Memory B cell (primary cell): ENCODE data around the gene RNU6-9.

Source experiments
- ATAC-seq: fragments of 150-1000 bp; cut with Tn5 transposase; 2 replicates; pipeline ENCODE4 v1.10.0; 2021; ENCODE audit warnings: low read depth, mild to moderate bottlenecking, moderate library complexity
- DNase-seq, 2 donors: peaks; one replicate each; pipeline ENCODE4 v3.0.0; 2022; ENCODE audit warnings: low spot score in 2 of 2
- H3K27ac Mint-ChIP-seq: one replicate; pipeline ENCODE4 v1.8.0; 2022; ENCODE audit warnings: mild to moderate bottlenecking, moderate library complexity, mixed read lengths
- H3K27me3 Mint-ChIP-seq: one replicate; pipeline ENCODE4 v1.8.0; 2022; ENCODE audit warnings: mixed read lengths
- H3K36me3 Mint-ChIP-seq: one replicate; pipeline ENCODE4 v1.8.0; 2022; ENCODE audit warnings: mild to moderate bottlenecking, mixed read lengths
- H3K4me1 Mint-ChIP-seq: one replicate; pipeline ENCODE4 v1.8.0; 2022; ENCODE audit warnings: mixed read lengths
- H3K4me3 Mint-ChIP-seq: one replicate; pipeline ENCODE4 v1.8.0; 2022; ENCODE audit warnings: mild to moderate bottlenecking, moderate library complexity, mixed read lengths
- H3K9me3 Mint-ChIP-seq: one replicate; pipeline ENCODE4 v1.8.0; 2022; ENCODE audit warnings: mixed read lengths

RNU6-9 gene

DNA sequence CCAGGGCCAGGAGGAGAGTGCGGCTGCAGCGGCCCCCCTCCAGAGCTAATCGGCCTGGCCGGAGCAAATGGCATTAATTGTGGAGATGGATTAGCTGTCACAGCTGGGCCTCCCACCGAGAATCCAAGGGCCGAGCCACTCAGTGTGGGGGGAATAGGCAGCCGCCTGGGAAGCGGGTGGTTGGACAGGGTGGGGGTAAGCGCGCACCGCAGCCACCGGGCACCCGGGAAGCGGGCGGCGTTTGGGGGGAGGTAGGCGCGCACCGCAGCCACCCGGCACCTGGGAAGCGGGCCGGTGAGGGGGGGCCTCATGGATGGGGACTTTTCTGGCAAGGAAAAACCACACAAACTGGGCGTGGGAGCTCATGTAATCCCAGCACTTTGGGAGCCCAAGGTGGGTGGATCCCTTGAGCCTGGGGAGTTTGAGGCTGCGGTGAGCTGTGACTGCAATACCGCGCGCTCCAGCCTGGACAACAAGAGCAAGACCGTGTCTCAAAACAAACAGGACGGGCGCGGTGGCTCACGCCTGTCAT lies 10.0 kb downstream of the RNU6-9 start:
- ATAC-seq: no peak
- Mint-ChIP-seq H3K27me3 (no peaks in the 10 kb centered on the region), H3K4me3 (no peak overlapping the region), H3K36me3 (peaks cover 16% of the 10 kb centered on the region), H3K4me1 (peaks cover 19% of the 10 kb centered on the region), H3K9me3 (no peaks in the 10 kb centered on the region), H3K27ac (no peak overlapping the region)
- DNase-seq: no peak

DNA sequence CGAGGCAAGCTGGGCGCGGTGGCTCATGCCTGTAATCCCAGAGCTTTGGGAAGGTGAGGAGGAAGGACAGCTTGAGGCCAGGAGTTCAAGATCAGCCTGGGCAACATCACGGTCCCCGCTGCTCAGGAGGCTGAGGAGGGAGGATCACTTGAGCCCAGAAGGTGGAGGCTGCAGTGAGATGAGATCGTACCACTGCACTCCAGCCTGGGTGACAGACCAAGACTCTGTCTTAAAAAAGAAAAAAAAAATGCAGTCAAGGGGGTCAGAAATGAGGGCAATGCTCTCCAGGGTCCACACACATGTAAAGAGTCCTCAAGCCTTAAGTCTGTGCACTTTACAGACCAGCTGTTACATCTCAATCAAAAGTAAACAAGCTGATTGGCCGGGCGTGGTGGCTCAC lies 11.3 kb downstream of the RNU6-9 start:
- DNase-seq (no peak), ATAC-seq (no peak)
- Mint-ChIP-seq H3K9me3 (no peaks in the 10 kb centered on the region), H3K4me1 (peaks cover 21% of the 10 kb centered on the region), H3K36me3 (peaks cover 15% of the 10 kb centered on the region), H3K4me3 (no peak overlapping the region), H3K27me3 (no peaks in the 10 kb centered on the region), H3K27ac (peak overlapping the region; percentile 100)

DNA sequence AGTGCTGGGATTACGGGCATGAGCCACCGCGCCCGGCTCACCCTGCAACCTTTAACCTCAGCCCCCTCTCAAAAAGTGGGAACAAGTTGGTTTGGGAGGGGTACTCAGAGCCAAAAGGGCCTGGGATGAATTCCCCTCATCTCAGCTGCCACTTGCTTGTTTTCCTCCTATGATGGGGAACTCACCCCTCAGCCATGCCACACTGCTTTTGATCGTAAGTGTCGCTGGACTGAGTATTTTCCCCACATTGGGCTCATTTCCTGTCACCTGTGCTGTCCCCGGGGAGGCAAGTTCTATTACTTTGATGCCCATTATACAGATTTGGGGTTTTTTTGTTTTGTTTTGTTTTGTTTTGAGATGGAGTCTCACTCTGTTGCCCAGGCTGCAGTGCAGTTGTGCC lies 13.2 kb downstream of the RNU6-9 start:
- no peaks in the 10 kb centered on the region for H3K27me3 Mint-ChIP-seq
- peak in 1 of 2 donors; percentile 52 for DNase-seq
- peak overlapping the region; percentile 100 for H3K27ac Mint-ChIP-seq
- peak overlapping the region; percentile 82 for H3K4me3 Mint-ChIP-seq
- peak; percentile 21 for ATAC-seq
- no peaks in the 10 kb centered on the region for H3K9me3 Mint-ChIP-seq
- peaks cover 15% of the 10 kb centered on the region for H3K36me3 Mint-ChIP-seq
- H3K4me1 Mint-ChIP-seq: peaks cover 19% of the 10 kb centered on the region

DNA sequence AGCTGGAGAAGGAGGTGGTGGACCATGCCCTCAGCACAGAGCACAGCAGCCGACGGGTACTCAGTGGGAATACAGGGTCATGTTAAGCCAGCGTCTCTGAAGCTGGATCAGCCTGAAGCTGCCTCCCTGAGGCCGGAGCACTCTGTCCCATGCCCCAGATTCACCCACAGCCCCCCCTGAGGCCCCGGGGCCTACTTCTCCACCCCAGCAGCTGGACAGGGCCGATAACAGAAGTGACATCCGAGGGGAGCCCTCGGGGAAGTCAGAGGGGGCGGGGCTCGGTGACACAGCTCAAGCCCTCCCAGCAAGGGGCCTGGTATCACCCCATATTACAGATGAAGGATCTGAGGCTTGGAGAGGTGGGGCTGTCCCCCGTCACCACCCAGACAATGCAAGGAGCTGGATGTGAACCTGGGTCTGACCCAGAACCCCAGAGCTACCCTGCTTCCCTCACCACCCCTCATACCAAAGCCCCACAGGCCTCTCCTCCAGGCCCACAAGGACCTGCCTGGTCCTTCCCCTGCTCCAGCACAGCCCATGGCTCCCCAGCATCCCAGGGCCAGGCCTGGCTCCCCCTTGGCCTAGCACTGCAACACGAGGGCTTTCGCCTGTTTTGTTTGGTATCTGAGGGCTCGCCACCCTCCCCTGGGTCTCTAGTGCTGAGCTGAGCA lies 14.0 kb downstream of the RNU6-9 start:
- Mint-ChIP-seq H3K27me3 (no peaks in the 10 kb centered on the region), H3K4me3 (peak overlapping the region; percentile 82), H3K36me3 (peaks cover 15% of the 10 kb centered on the region), H3K4me1 (peaks cover 19% of the 10 kb centered on the region), H3K27ac (peak overlapping the region; percentile 100), H3K9me3 (no peaks in the 10 kb centered on the region)
- ATAC-seq: peak; percentile 42
- DNase-seq: peak; percentile 69 to 74

DNA sequence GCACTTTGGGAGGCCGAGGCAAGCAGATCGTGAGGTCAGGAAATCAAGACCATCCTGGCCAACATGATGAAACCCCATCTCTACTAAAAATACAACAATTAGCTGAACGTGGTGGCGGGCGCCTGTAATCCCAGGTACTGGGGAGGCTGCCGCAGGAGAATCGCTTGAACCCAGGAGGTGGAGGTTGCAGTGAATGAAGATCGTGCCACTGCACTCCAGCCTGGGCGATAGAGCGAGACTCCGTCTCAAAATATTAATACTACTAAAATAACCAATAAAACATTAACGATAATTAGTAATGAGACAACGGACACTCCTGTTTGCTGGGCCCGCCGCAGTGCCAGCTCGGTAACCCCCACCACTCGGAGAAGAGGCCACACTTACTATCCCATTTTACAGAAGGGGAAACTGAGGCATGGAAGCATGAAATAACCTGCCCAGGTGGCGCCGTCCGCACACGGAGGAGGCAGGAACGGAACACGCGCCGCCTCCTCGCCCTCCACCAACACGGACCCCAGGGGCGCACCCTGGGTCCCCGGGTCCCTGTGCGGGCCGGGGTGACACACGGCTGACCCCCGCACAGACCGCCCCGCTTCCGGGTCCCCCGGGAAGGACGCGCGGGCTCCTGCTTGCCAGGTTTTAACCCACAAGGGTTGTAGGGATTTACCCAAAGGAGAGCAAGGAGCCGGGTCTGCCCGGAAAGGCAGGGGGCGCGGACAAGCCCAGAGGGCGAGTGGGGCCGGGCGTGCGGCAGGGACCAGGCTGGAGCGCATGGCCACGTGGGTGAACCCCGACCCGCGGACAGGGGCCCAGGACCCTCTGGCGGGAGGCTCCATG lies 18.1 kb downstream of the RNU6-9 start:
- peaks cover 9% of the 10 kb centered on the region for H3K36me3 Mint-ChIP-seq
- no peaks in the 10 kb centered on the region for H3K27me3 Mint-ChIP-seq
- DNase-seq (peak in 1 of 2 donors; percentile 49), ATAC-seq (no peak)
- peak overlapping the region; percentile 94 for H3K27ac Mint-ChIP-seq
- H3K4me1 Mint-ChIP-seq: peaks cover 24% of the 10 kb centered on the region
- peak overlapping the region; percentile 70 for H3K4me3 Mint-ChIP-seq
- no peaks in the 10 kb centered on the region for H3K9me3 Mint-ChIP-seq

DNA sequence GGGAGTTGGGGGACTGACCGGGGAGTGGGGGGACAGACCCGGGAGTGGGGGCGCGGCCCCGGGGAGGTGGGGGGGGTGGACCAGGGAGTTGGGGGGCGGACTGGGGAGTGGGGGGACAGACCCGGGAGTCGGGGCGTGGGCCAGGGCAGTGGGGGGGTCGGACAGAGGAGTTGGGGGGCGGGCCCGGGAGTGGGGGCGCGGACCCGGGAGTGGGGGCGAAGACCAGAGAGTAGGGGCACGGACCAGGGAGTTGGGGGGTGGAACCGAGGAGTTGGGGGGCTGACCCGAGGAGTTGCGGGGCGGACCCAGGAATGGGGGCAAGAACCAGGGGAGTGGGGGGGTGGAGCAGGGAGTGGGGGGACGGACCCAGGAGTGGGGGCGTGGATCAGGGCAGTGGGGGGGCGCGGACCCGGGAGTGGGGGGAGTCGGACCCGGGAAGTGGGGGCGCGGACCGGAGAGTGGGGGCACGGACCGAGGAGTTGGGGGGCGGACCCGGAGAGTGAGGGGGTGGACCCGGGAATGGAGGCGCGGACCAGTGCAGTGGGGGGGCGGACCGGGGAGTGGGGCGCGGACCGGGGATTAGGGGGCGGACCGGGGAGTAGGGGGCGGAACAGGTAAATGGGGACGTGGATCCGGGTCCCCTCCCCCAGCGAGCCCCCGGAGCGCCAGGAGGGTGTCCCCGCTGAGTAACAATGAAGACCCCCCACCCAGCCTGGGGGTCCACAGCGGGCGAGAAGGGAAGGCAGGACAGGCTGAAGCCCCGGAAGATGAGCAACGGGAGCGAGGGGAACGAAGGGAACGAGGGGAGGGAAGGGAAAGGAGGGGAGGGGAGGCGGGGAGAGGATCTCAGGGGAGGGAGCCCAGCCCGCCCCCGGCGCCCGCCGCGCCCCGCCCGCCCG lies 19.1 kb downstream of the RNU6-9 start:
- ATAC-seq (peak; percentile 7), DNase-seq (peak; percentile 53 to 78)
- H3K27me3 Mint-ChIP-seq: no peaks in the 10 kb centered on the region
- no peaks in the 10 kb centered on the region for H3K9me3 Mint-ChIP-seq
- H3K27ac Mint-ChIP-seq: peak overlapping the region; percentile 94
- H3K4me3 Mint-ChIP-seq: peak overlapping the region; percentile 97
- H3K4me1 Mint-ChIP-seq: peaks cover 18% of the 10 kb centered on the region
- H3K36me3 Mint-ChIP-seq: peaks cover 6% of the 10 kb centered on the region

DNA sequence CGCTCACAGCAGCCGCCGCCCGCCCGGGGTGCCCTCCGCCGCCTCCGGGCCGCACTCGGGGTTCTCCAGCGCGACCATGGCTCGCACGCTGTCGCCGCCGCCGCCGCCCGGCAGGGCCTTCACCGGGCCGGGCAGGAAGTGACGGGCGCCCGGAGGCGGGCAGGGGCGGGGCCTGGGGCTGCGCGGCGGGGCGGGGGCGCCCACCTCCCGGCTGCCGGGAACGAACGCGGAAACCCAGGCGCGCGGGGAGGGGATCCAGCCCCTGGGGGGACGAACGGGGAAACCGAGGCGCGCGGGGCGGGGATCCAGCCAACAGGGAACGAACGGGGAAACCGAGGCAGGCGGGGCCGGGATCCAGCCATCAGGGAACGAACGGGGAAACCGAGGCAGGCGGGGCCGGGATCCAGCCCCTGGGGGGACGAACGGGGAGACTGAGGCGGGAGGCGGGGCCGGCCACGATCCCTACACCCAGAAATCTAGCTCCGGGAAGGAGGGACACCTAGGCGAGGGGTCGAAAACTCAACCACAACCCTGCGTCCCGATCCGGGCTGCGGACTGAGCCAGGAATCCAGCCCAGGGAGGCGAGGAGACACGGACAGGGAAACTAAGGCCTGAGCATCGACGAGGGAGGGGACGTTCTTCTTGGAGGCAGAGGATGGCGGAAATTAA lies 19.9 kb downstream of the RNU6-9 start, which contains the start of gene R3HDM4:
Gene R3HDM4 (minus strand): TSS at position 140 of the 669 bp plus-strand sequence. CDS start 62 bp downstream, at position 78.
- no peaks in the 10 kb centered on the region for H3K9me3 Mint-ChIP-seq
- peaks cover 15% of the 10 kb centered on the region for H3K4me1 Mint-ChIP-seq
- ATAC-seq (peak; percentile 44), DNase-seq (peak in 1 of 2 donors; percentile 79)
- H3K36me3 Mint-ChIP-seq: peaks cover 6% of the 10 kb centered on the region
- H3K27ac Mint-ChIP-seq: peak within 1 kb of the TSS; percentile 94
- peak within 1 kb of the TSS; percentile 97 for H3K4me3 Mint-ChIP-seq
- no peaks in the 10 kb centered on the region for H3K27me3 Mint-ChIP-seq

DNA sequence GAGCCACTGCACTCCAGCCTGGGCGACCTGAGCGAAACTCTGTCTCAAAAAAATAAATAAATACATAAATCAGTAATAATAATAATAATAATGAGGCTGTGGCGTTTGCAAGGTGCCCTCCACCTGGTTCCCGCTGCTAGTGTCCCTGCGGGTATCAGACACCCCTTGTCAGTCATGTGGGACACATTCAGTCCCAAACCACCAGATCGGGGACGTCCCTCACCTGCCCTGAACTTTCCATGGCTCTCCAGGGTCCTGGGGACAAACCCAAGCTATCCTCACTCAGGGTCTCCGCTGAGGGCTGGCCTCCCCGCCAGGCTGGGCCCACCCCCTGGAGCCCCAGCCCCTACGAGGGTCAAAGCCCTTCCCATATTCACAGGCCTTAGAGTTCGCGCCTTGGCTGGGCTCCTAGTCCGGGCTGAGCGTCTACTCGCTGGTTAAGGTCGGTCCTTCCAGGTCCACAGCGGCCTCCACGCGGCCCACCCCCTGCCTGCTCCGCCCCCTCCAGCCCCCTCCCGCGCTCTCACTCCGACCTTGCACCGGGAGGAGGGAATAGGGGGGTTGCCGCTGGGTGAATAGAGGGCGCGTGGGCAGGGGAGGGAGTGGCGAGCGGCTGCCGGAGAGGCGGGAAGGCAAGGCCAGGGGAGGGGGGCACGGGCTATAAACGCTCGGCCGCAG lies 23.5 kb downstream of the RNU6-9 start:
- Mint-ChIP-seq H3K4me3 (peak overlapping the region; percentile 71), H3K27ac (no peak overlapping the region), H3K9me3 (no peaks in the 10 kb centered on the region), H3K27me3 (no peaks in the 10 kb centered on the region), H3K36me3 (no peaks in the 10 kb centered on the region), H3K4me1 (peaks cover 21% of the 10 kb centered on the region)
- ATAC-seq (no peak), DNase-seq (peak in 1 of 2 donors; percentile 49)

DNA sequence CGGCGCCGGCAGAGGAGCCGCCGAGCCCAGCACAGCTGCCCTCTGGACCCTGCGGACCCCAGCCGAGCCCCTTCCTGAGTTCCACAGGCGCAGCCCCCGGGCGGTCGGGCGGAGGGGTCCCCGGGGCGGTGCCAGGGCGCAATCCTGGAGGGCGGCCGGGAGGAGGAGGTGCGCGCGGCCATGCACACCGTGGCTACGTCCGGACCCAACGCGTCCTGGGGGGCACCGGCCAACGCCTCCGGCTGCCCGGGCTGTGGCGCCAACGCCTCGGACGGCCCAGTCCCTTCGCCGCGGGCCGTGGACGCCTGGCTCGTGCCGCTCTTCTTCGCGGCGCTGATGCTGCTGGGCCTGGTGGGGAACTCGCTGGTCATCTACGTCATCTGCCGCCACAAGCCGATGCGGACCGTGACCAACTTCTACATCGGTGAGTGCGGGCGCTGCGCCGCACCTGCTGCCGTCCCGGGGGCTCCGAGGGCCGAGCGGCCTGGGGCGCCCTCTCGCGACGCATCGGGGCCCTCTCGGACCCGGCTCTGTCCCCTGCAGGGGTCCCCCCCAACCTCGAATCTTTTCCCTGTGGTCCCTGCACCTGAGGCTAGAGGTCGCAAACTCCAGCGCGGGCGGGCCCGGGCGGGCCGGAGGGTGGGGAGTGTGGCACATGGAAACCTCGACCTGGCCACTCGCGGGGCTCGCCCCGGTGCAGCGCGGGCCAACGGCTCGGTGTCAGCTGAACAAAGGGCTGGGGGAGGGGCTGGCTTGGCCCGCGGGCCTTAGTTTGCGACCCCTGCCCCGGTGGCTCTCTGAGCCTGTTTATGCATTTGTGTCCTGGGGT lies 24.3 kb downstream of the RNU6-9 start, which contains the start of gene KISS1R:
Gene KISS1R (plus strand): TSS at position 11 of the 829 bp plus-strand sequence. CDS start 170 bp downstream, at position 181.
- H3K4me1 Mint-ChIP-seq: peaks cover 21% of the 10 kb centered on the region

DNA sequence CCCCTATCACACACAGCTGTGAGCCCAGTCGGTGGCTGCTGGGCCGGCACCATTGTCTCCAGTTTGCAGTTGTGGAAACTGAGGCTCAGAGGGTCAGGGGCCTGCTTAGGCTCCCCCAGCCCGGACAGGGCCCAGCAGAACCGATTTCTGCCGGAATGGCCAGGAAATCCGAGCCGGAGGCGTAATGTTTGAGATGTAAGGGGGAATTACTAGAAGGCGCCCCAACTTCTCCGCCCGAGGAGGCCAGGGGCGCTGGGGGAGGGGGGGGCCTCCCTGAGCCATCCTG lies 24.8 kb downstream of the RNU6-9 start:
- no peak for DNase-seq
- peak overlapping the region; percentile 78 for H3K4me3 Mint-ChIP-seq
- no peak for ATAC-seq
- peaks cover 21% of the 10 kb centered on the region for H3K4me1 Mint-ChIP-seq
- H3K27me3 Mint-ChIP-seq: no peaks in the 10 kb centered on the region
- no peaks in the 10 kb centered on the region for H3K9me3 Mint-ChIP-seq
- H3K27ac Mint-ChIP-seq: peak overlapping the region; percentile 55
- H3K36me3 Mint-ChIP-seq: no peaks in the 10 kb centered on the region

More for the DNA sequence above, 24.3 kb downstream of the RNU6-9 start, which contains the start of gene KISS1R:
- ATAC-seq (peak; percentile 56), DNase-seq (peak; percentile 81 to 82)
- Mint-ChIP-seq H3K36me3 (no peaks in the 10 kb centered on the region), H3K27ac (peak within 1 kb of the TSS; percentile 55), H3K9me3 (no peaks in the 10 kb centered on the region), H3K4me3 (peak within 1 kb of the TSS; percentile 78), H3K27me3 (no peaks in the 10 kb centered on the region)

DNA sequence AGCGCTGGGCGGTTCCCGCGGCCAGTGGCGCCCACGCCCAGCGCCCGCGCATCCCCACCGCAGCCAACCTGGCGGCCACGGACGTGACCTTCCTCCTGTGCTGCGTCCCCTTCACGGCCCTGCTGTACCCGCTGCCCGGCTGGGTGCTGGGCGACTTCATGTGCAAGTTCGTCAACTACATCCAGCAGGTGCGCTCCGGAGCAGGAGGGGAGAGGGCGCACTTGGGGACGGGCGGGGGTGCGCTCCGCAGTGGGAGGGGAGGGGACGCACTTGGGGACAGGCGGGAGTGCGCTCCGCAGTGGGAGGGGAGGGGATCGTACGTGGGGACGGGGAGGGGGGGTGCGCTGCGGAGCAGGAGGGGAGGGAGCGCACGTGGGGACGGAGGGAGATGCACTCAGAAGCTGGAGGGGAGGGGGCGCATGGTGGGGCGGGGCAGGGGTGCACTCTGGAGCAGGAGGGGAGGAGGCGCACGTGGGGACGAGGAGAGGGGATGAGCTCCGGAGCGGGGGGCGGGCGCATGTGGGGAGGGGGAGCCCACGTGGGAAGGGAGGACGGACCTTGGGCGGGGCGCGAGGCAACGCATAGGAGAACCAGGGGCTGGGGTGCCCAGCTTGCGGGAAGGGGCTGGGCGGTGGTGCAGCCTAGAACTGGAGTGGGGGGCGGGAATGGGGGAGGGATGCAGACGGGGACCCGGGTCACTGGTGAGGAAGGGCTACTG lies 25.4 kb downstream of the RNU6-9 start:
- ATAC-seq (no peak), DNase-seq (no peak)
- H3K36me3 Mint-ChIP-seq: no peaks in the 10 kb centered on the region
- H3K4me3 Mint-ChIP-seq: peak overlapping the region; percentile 81
- H3K4me1 Mint-ChIP-seq: peaks cover 21% of the 10 kb centered on the region
- peak overlapping the region; percentile 55 for H3K27ac Mint-ChIP-seq
- H3K27me3 Mint-ChIP-seq: no peaks in the 10 kb centered on the region
- no peaks in the 10 kb centered on the region for H3K9me3 Mint-ChIP-seq
